ENCODE data around the gene IGDCC3.

Gene IGDCC3

GRCh38 chr15:65404186-65404872 lies 26.5 kb upstream of the IGDCC3 start:
- H3K4me1 ChIP-seq (ENCODE audit: low read depth, poor library complexity, severe bottlenecking) = peaks cover 15% of the 10 kb centered on the region

GRCh38 chr15:65402961-65403360 lies 25.2 kb upstream of the IGDCC3 start:
- no peaks in the 10 kb centered on the region for H3K79me2 ChIP-seq (ENCODE audit: insufficient read depth, low read depth)
- no peak for TF ChIP-seq CTCF (conservative IDR thresholded peaks at IDR 0.05; ENCODE audit: low read depth, low read length)
- H3K36me3 ChIP-seq (ENCODE audit: insufficient read depth) = no peaks in the 10 kb centered on the region
- H3K9ac ChIP-seq = no peak overlapping the region
- H4K20me1 ChIP-seq (ENCODE audit: insufficient read depth) = no peaks in the 10 kb centered on the region
- H3K27me3 ChIP-seq (ENCODE audit: insufficient read depth, low read depth) = no peaks in the 10 kb centered on the region
- no peak overlapping the region for H3K27ac ChIP-seq
- H3K4me3 ChIP-seq (IDR thresholded peaks at IDR 0.05; ENCODE audit: insufficient read depth, low read depth, low read length) = no peak overlapping the region
- peaks cover 9% of the 10 kb centered on the region for H3K4me1 ChIP-seq (ENCODE audit: low read depth, poor library complexity, severe bottlenecking)
- H2AFZ ChIP-seq (ENCODE audit: low read depth) = no peak overlapping the region
- no peak overlapping the region for H3K4me2 ChIP-seq

More at GRCh38 chr15:65404186-65404872, 26.5 kb upstream of the IGDCC3 start:
- no peak overlapping the region for H3K4me2 ChIP-seq
- no peak overlapping the region for H3K27ac ChIP-seq
- H3K9ac ChIP-seq = no peak overlapping the region
- H3K4me3 ChIP-seq (IDR thresholded peaks at IDR 0.05; ENCODE audit: insufficient read depth, low read depth, low read length) = no peak overlapping the region
- no peaks in the 10 kb centered on the region for H3K36me3 ChIP-seq (ENCODE audit: insufficient read depth)
- H2AFZ ChIP-seq (ENCODE audit: low read depth) = no peak overlapping the region
- TF ChIP-seq CTCF (conservative IDR thresholded peaks at IDR 0.05; ENCODE audit: low read depth, low read length) = no peak
- H3K79me2 ChIP-seq (ENCODE audit: insufficient read depth, low read depth) = no peaks in the 10 kb centered on the region
- no peaks in the 10 kb centered on the region for H3K27me3 ChIP-seq (ENCODE audit: insufficient read depth, low read depth)
- H4K20me1 ChIP-seq (ENCODE audit: insufficient read depth) = no peaks in the 10 kb centered on the region

GRCh38 chr15:65401611-65402240 lies 23.9 kb upstream of the IGDCC3 start:
- TF ChIP-seq CTCF (conservative IDR thresholded peaks at IDR 0.05; ENCODE audit: low read depth, low read length) = no peak
- Histone ChIP-seq H3K4me2 (no peak overlapping the region), H3K9ac (no peak overlapping the region), H3K79me2 (ENCODE audit: insufficient read depth, low read depth) (no peaks in the 10 kb centered on the region), H4K20me1 (ENCODE audit: insufficient read depth) (no peaks in the 10 kb centered on the region), H3K4me1 (ENCODE audit: low read depth, poor library complexity, severe bottlenecking) (peaks cover 9% of the 10 kb centered on the region), H3K4me3 (IDR thresholded peaks at IDR 0.05; ENCODE audit: insufficient read depth, low read depth, low read length) (no peak overlapping the region), H3K27me3 (ENCODE audit: insufficient read depth, low read depth) (no peaks in the 10 kb centered on the region), H2AFZ (ENCODE audit: low read depth) (peak overlapping the region; percentile 23; the same call in 1 of the 2 replicates), H3K36me3 (ENCODE audit: insufficient read depth) (no peaks in the 10 kb centered on the region), H3K27ac (no peak overlapping the region)

GRCh38 chr15:65400760-65401610 lies 23.2 kb upstream of the IGDCC3 start:
- Histone ChIP-seq H3K27me3 (ENCODE audit: insufficient read depth, low read depth) (no peaks in the 10 kb centered on the region), H4K20me1 (ENCODE audit: insufficient read depth) (no peaks in the 10 kb centered on the region), H3K9ac (no peak overlapping the region), H3K4me1 (ENCODE audit: low read depth, poor library complexity, severe bottlenecking) (peaks cover 9% of the 10 kb centered on the region), H2AFZ (ENCODE audit: low read depth) (peak overlapping the region; percentile 23; the same call in 1 of the 2 replicates), H3K4me3 (IDR thresholded peaks at IDR 0.05; ENCODE audit: insufficient read depth, low read depth, low read length) (no peak overlapping the region), H3K79me2 (ENCODE audit: insufficient read depth, low read depth) (no peaks in the 10 kb centered on the region), H3K36me3 (ENCODE audit: insufficient read depth) (no peaks in the 10 kb centered on the region), H3K4me2 (peak overlapping the region; percentile 6; the same call in 1 of the 2 replicates), H3K27ac (no peak overlapping the region)
- TF ChIP-seq CTCF (conservative IDR thresholded peaks at IDR 0.05; ENCODE audit: low read depth, low read length) = peak; percentile 85
